ENCODE data around the gene SGIP1. TPM values are rescaled to one million over a fixed set of nuclear protein-coding genes. Genes with fewer than 3 reads are reported as not detected.
A peak's percentile ranks its signal among the peaks of the same experiment; 100 is the strongest.
"Not testable (repeated sequence)": the region's sequence is repeated elsewhere in the genome, so short reads cannot be mapped to it uniquely, and the experiment has no call there.

Gene SGIP1
- total RNA-seq, 1 donor: 180 TPM

GRCh38 chr1:66778969-66779368 is 245.0 kb downstream of the SGIP1 start:
- no peak overlapping the region for H3K4me3 ChIP-seq (ENCODE audit: low read depth, low read length)
- no peak for TF ChIP-seq CTCF (IDR thresholded peaks at IDR 0.05; ENCODE audit: insufficient read depth, low read depth, low read length)
- DNase-seq (ENCODE audit: low read depth): peak; percentile 12

GRCh38 chr1:66779475-66780078 is 245.6 kb downstream of the SGIP1 start:
- DNase-seq (ENCODE audit: low read depth): no peak
- TF ChIP-seq CTCF (IDR thresholded peaks at IDR 0.05; ENCODE audit: insufficient read depth, low read depth, low read length): no peak
- no peak overlapping the region for H3K4me3 ChIP-seq (ENCODE audit: low read depth, low read length)

GRCh38 chr1:66785800-66786199 is 251.8 kb downstream of the SGIP1 start:
- H3K4me3 ChIP-seq (ENCODE audit: low read depth, low read length); DNase-seq (ENCODE audit: low read depth): not testable (repeated sequence)

- TF ChIP-seq CTCF (IDR thresholded peaks at IDR 0.05; ENCODE audit: insufficient read depth, low read depth, low read length): no peak
These were observed 253.7 kb downstream of the SGIP1 start for GRCh38 chr1:66787641-66788040.

GRCh38 chr1:66788231-66788939 is 254.4 kb downstream of the SGIP1 start:
- no peak overlapping the region for H3K4me3 ChIP-seq (ENCODE audit: low read depth, low read length)
- no peak for DNase-seq (ENCODE audit: low read depth)

More at GRCh38 chr1:66787641-66788040, 253.7 kb downstream of the SGIP1 start:
- no peak overlapping the region for H3K4me3 ChIP-seq (ENCODE audit: low read depth, low read length)
- DNase-seq (ENCODE audit: low read depth): no peak

GRCh38 chr1:66791621-66792610 is 258.0 kb downstream of the SGIP1 start:
- no peak for DNase-seq (ENCODE audit: low read depth)
- no peak for TF ChIP-seq CTCF (IDR thresholded peaks at IDR 0.05; ENCODE audit: insufficient read depth, low read depth, low read length)
- H3K4me3 ChIP-seq (ENCODE audit: low read depth, low read length): no peak overlapping the region

More at GRCh38 chr1:66788231-66788939, 254.4 kb downstream of the SGIP1 start:
- TF ChIP-seq CTCF (IDR thresholded peaks at IDR 0.05; ENCODE audit: insufficient read depth, low read depth, low read length): no peak

- H3K4me3 ChIP-seq (ENCODE audit: low read depth, low read length); DNase-seq (ENCODE audit: low read depth): not testable (repeated sequence)
These were observed 261.9 kb downstream of the SGIP1 start for GRCh38 chr1:66795839-66796238.

Small RNAs within 50 kb of the gene (small RNA-seq; reads per million reads assigned to genes)
- 311 reads per million, percentile 98 among the genes with 10 or more reads in this experiment for gene MIR3117

Other genes starting within 250 kb of the SGIP1 start
- 1.7 and 2.9 TPM in 2 replicates for gene DYNLT5, start 218.3 kb downstream of the SGIP1 start, total RNA-seq